ENCODE measurements around the gene BTBD8. TPM values are rescaled to one million over a fixed set of nuclear protein-coding genes. Genes with fewer than 3 reads are reported as not detected.
"Not testable (repeated sequence)": the region's sequence is repeated elsewhere in the genome, so short reads cannot be mapped to it uniquely, and the experiment has no call there.

The BTBD8 gene
- total RNA-seq, 1 donor = 5.8 TPM

GRCh38 chr1:92070892-92071291, 9.3 kb upstream of the BTBD8 start:
- no peak for TF ChIP-seq CTCF (IDR thresholded peaks at IDR 0.05; ENCODE audit: extremely low read depth, low read depth, low read length)
- DNase-seq (ENCODE audit: insufficient read length, low spot score, missing footprints) = no peak
- no peaks in the 10 kb centered on the region for H3K79me2 ChIP-seq (ENCODE audit: insufficient read depth, low read length)
- no peak overlapping the region for H3K4me2 ChIP-seq (ENCODE audit: insufficient read depth, low read length)
- peaks cover 3% of the 10 kb centered on the region for H3K27me3 ChIP-seq (ENCODE audit: insufficient read depth, low read length)
- no peaks in the 10 kb centered on the region for H4K20me1 ChIP-seq (ENCODE audit: insufficient read depth, low read length)
- H3K36me3 ChIP-seq (ENCODE audit: insufficient read depth, low read length) = no peaks in the 10 kb centered on the region
- no peak overlapping the region for H3K27ac ChIP-seq (ENCODE audit: low read depth, low read length)
- H3K9me3 ChIP-seq (ENCODE audit: low read depth, low read length) = no peaks in the 10 kb centered on the region
- no peaks in the 10 kb centered on the region for H3K4me1 ChIP-seq (ENCODE audit: insufficient read depth, low read length)
- H3K4me3 ChIP-seq (ENCODE audit: insufficient read depth, low read length) = no peak overlapping the region
- no peak overlapping the region for H2AFZ ChIP-seq (ENCODE audit: low read length)

DNA sequence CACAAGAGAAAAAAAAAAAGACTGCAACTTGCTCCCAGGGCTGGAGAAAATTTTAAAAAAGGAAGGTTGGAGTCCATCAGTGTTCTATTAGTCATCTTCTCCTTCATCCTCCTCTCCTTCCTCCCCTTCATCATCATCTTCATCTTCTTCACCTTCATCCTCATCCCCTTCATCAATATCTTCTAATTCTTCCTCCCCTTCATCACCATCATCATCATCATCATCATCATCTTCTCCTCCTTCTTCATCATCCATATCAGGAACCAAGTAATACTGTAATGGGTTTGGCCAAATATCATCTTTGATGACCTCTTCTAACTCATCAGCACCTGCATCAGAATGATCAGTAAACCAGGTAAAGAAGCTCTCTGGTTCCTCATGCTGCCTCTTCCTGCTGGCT, 5.7 kb upstream of the BTBD8 start:
- H3K36me3 ChIP-seq (ENCODE audit: insufficient read depth, low read length); H3K9me3 ChIP-seq (ENCODE audit: low read depth, low read length): not testable (repeated sequence)

GRCh38 chr1:92075311-92075710, 4.8 kb upstream of the BTBD8 start, which contains the start of gene SETSIP:
TSS of gene SETSIP (minus strand) at chr1:92075411. CDS start at chr1:92075411, 0 bp downstream.
- Histone ChIP-seq H2AFZ (ENCODE audit: low read length) (peak within 1 kb of the TSS; percentile 50), H4K20me1 (ENCODE audit: insufficient read depth, low read length) (no peaks in the 10 kb centered on the region), H3K4me2 (ENCODE audit: insufficient read depth, low read length) (no peak within 1 kb of the TSS), H3K9me3 (ENCODE audit: low read depth, low read length) (no peaks in the 10 kb centered on the region), H3K79me2 (ENCODE audit: insufficient read depth, low read length) (no peaks in the 10 kb centered on the region), H3K36me3 (ENCODE audit: insufficient read depth, low read length) (no peaks in the 10 kb centered on the region), H3K27ac (ENCODE audit: low read depth, low read length) (no peak within 1 kb of the TSS), H3K4me1 (ENCODE audit: insufficient read depth, low read length) (no peaks in the 10 kb centered on the region), H3K27me3 (ENCODE audit: insufficient read depth, low read length) (peaks cover 3% of the 10 kb centered on the region), H3K4me3 (ENCODE audit: insufficient read depth, low read length) (no peak within 1 kb of the TSS)
- DNase-seq (ENCODE audit: insufficient read length, low spot score, missing footprints) = no peak
- TF ChIP-seq CTCF (IDR thresholded peaks at IDR 0.05; ENCODE audit: extremely low read depth, low read depth, low read length) = no peak

More for the DNA sequence above, 5.7 kb upstream of the BTBD8 start:
- not testable (repeated sequence) for H4K20me1 ChIP-seq (ENCODE audit: insufficient read depth, low read length); H3K4me2 ChIP-seq (ENCODE audit: insufficient read depth, low read length); H3K4me3 ChIP-seq (ENCODE audit: insufficient read depth, low read length); H3K27ac ChIP-seq (ENCODE audit: low read depth, low read length); DNase-seq (ENCODE audit: insufficient read length, low spot score, missing footprints); H2AFZ ChIP-seq (ENCODE audit: low read length); H3K4me1 ChIP-seq (ENCODE audit: insufficient read depth, low read length); H3K79me2 ChIP-seq (ENCODE audit: insufficient read depth, low read length); H3K27me3 ChIP-seq (ENCODE audit: insufficient read depth, low read length)

DNA sequence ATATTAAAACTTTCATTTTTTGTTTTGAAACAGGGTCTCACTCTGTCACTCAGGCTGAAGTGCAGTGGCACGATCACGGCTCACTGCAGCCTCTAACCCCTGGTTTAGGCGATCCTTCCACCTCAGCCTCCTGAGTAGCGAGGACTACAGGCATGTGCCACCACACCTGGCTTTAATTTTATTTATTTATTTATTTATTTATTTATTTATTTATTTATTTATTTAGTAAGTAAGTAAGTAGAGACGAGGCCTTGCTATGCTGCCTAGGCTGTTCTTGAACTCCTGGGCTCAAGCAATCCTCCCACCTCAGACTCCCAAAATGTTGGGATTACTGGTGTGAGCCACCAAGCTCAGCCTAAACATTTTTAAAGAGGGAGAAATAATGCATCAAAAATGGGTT, 3.8 kb upstream of the BTBD8 start:
- no peak overlapping the region for H3K4me3 ChIP-seq (ENCODE audit: insufficient read depth, low read length)
- H3K4me1 ChIP-seq (ENCODE audit: insufficient read depth, low read length) = no peaks in the 10 kb centered on the region

GRCh38 chr1:92078077-92078476, 2.1 kb upstream of the BTBD8 start:
- not testable (repeated sequence) for H3K27me3 ChIP-seq (ENCODE audit: insufficient read depth, low read length); H3K27ac ChIP-seq (ENCODE audit: low read depth, low read length); H2AFZ ChIP-seq (ENCODE audit: low read length); H3K9me3 ChIP-seq (ENCODE audit: low read depth, low read length); H3K36me3 ChIP-seq (ENCODE audit: insufficient read depth, low read length); DNase-seq (ENCODE audit: insufficient read length, low spot score, missing footprints); H3K4me2 ChIP-seq (ENCODE audit: insufficient read depth, low read length); H4K20me1 ChIP-seq (ENCODE audit: insufficient read depth, low read length); H3K4me3 ChIP-seq (ENCODE audit: insufficient read depth, low read length); H3K79me2 ChIP-seq (ENCODE audit: insufficient read depth, low read length); H3K4me1 ChIP-seq (ENCODE audit: insufficient read depth, low read length)

More for the DNA sequence above, 3.8 kb upstream of the BTBD8 start:
- Histone ChIP-seq H2AFZ (ENCODE audit: low read length) (no peak overlapping the region), H3K27me3 (ENCODE audit: insufficient read depth, low read length) (peaks cover 3% of the 10 kb centered on the region), H3K27ac (ENCODE audit: low read depth, low read length) (no peak overlapping the region), H3K9me3 (ENCODE audit: low read depth, low read length) (no peaks in the 10 kb centered on the region), H3K4me2 (ENCODE audit: insufficient read depth, low read length) (no peak overlapping the region), H3K36me3 (ENCODE audit: insufficient read depth, low read length) (no peaks in the 10 kb centered on the region), H3K79me2 (ENCODE audit: insufficient read depth, low read length) (no peaks in the 10 kb centered on the region), H4K20me1 (ENCODE audit: insufficient read depth, low read length) (no peaks in the 10 kb centered on the region)
- no peak for DNase-seq (ENCODE audit: insufficient read length, low spot score, missing footprints)
- no peak for TF ChIP-seq CTCF (IDR thresholded peaks at IDR 0.05; ENCODE audit: extremely low read depth, low read depth, low read length)

Measured in osteoblast (primary cell).